ENCODE measurements around the gene BIRC7. TPM values are rescaled to one million over a fixed set of nuclear protein-coding genes. Genes with fewer than 3 reads are reported as not detected.
A peak's percentile ranks its signal among the peaks of the same experiment; 100 is the strongest.

BIRC7 gene
- total RNA-seq, 2 experiments from 2014 or later = 0.42 TPM; not detected in 1

DNA sequence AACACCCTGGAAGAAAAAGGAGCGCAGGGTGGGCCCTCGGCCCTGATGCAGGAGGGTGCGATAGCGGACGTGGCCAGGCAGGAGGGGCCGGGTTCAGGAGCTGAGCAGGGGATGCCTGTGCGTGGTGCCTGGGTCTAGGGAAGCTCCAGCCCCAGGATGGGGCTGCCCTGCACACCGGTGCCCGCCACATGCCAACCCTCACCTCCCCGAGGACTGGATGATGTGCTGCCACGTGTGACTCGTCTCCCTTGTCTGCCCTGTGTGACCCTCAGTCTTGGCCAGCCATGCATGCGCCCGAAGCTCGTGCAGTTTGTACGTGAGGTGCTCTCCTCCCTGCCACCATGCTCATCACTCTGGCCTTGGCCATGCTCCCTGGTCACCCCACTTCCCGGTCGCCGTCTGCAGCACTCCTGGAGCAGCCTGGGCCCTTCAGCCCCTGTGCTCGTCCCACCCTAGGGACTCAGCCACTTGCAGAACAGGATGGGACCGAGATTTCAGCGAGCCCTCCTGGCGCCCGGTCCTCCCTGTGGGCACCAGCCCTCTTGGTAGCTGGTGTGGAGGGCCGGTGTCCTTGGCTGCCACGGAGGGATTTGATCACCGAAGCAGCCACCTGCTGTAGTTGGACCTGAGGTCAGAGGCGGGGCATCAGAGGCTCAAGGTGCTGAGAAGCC is 53.0 kb downstream of the BIRC7 start:
- POLR2A ChIA-PET = no interaction called here
- no peak overlapping the region for H3K27ac ChIP-seq (ENCODE audit: low read depth, low read length, poor library complexity, severe bottlenecking)

GRCh38 chr20:63289311-63290135 is 53.8 kb downstream of the BIRC7 start:
- H3K9me3 ChIP-seq (ENCODE audit: low read length) = no peaks in the 10 kb centered on the region
- no peaks in the 10 kb centered on the region for H3K79me2 ChIP-seq (ENCODE audit: insufficient read depth, low read depth, low read length)
- no peaks in the 10 kb centered on the region for H4K20me1 ChIP-seq (ENCODE audit: insufficient read depth, low read length)
- H3K36me3 ChIP-seq (ENCODE audit: insufficient read depth, low read length) = peaks cover 8% of the 10 kb centered on the region; the same call in 1 of the 2 replicates
- no peak overlapping the region for H3K4me3 ChIP-seq (ENCODE audit: low read depth, low read length, poor library complexity, severe bottlenecking)
- ChIA-PET POLR2A (no interaction called here), CTCF (ENCODE audit: unreplicated experiment) (no interaction called here)
- no peak for DNase-seq (ENCODE audit: low spot score)
- no peak overlapping the region for H2AFZ ChIP-seq (ENCODE audit: low read length)
- TF ChIP-seq, protein P1, sequence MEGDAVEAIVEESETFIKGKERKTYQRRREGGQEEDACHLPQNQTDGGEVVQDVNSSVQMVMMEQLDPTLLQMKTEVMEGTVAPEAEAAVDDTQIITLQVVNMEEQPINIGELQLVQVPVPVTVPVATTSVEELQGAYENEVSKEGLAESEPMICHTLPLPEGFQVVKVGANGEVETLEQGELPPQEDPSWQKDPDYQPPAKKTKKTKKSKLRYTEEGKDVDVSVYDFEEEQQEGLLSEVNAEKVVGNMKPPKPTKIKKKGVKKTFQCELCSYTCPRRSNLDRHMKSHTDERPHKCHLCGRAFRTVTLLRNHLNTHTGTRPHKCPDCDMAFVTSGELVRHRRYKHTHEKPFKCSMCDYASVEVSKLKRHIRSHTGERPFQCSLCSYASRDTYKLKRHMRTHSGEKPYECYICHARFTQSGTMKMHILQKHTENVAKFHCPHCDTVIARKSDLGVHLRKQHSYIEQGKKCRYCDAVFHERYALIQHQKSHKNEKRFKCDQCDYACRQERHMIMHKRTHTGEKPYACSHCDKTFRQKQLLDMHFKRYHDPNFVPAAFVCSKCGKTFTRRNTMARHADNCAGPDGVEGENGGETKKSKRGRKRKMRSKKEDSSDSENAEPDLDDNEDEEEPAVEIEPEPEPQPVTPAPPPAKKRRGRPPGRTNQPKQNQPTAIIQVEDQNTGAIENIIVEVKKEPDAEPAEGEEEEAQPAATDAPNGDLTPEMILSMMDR (conservative IDR thresholded peaks at IDR 0.05; ENCODE audit: low read length) = no peak
- TF ChIP-seq EZH2phosphoT487 (IDR thresholded peaks at IDR 0.05; ENCODE audit: borderline replicate concordance, low read depth, low read length) = no peak
- H3K4me2 ChIP-seq (ENCODE audit: low read length) = no peak overlapping the region
- no peak overlapping the region for H3K27ac ChIP-seq (ENCODE audit: low read depth, low read length, poor library complexity, severe bottlenecking)
- no peaks in the 10 kb centered on the region for H3K9me2 ChIP-seq (ENCODE audit: insufficient read depth, low read length)
- no peaks in the 10 kb centered on the region for H3K4me1 ChIP-seq (ENCODE audit: insufficient read depth, low read length, poor library complexity, severe bottlenecking)
- intact Hi-C loops (cut with micrococcal nuclease; ENCODE audit: unreplicated experiment) = no loop called here
- TSS peak; percentile 71 for BruUV-seq (replicated peaks)

More for the DNA sequence above, 53.0 kb downstream of the BIRC7 start:
- H3K79me2 ChIP-seq (ENCODE audit: insufficient read depth, low read depth, low read length) = no peaks in the 10 kb centered on the region
- no peaks in the 10 kb centered on the region for H3K9me3 ChIP-seq (ENCODE audit: low read length)
- H3K4me2 ChIP-seq (ENCODE audit: low read length) = no peak overlapping the region
- CTCF ChIA-PET (ENCODE audit: unreplicated experiment) = no interaction called here
- peaks cover 8% of the 10 kb centered on the region; the same call in 1 of the 2 replicates for H3K36me3 ChIP-seq (ENCODE audit: insufficient read depth, low read length)
- no peaks in the 10 kb centered on the region for H3K4me1 ChIP-seq (ENCODE audit: insufficient read depth, low read length, poor library complexity, severe bottlenecking)
- H4K20me1 ChIP-seq (ENCODE audit: insufficient read depth, low read length) = no peaks in the 10 kb centered on the region
- H3K9me2 ChIP-seq (ENCODE audit: insufficient read depth, low read length) = no peaks in the 10 kb centered on the region
- H2AFZ ChIP-seq (ENCODE audit: low read length) = no peak overlapping the region
- no peak overlapping the region for H3K4me3 ChIP-seq (ENCODE audit: low read depth, low read length, poor library complexity, severe bottlenecking)
- BruUV-seq (replicated peaks) = no TSS peak
- TF ChIP-seq EZH2phosphoT487 (IDR thresholded peaks at IDR 0.05; ENCODE audit: borderline replicate concordance, low read depth, low read length) = no peak
- TF ChIP-seq, protein P1 (conservative IDR thresholded peaks at IDR 0.05; ENCODE audit: low read length) = no peak
- DNase-seq (ENCODE audit: low spot score) = no peak
- intact Hi-C loops (cut with micrococcal nuclease; ENCODE audit: unreplicated experiment) = no loop called here

Small RNA genes lying within 50 kb of the gene (microRNA-seq; reads per million reads assigned to microRNA genes)
- gene MIR3196 (ENCODE audit: borderline replicate concordance) (not detected), gene MIR4326 (ENCODE audit: borderline replicate concordance) (not detected)

Small RNA genes lying within 50 kb of the gene (small RNA-seq; reads per million reads assigned to genes)
- not detected for gene MIR3196
- gene MIR4326 = not detected

Other genes with a start within 250 kb of the BIRC7 start
- not detected in 2 replicates for gene BHLHE23, start 228.9 kb upstream of the BIRC7 start, total RNA-seq (2014; rRNA removed; shearing (Covaris generic))
- gene BHLHE23, start 228.9 kb upstream of the BIRC7 start, total RNA-seq (2022) = not detected in 2 replicates
- gene YTHDF1, start 19.8 kb upstream of the BIRC7 start, total RNA-seq (2014; rRNA removed; shearing (Covaris generic)) = 26.7 and 31.3 TPM in 2 replicates
- 42.3 and 42.7 TPM in 2 replicates for gene YTHDF1, start 19.8 kb upstream of the BIRC7 start, total RNA-seq (2022)
- not detected in 2 replicates for gene NKAIN4, start 18.6 kb downstream of the BIRC7 start, total RNA-seq (2014; rRNA removed; shearing (Covaris generic))
- not detected in 2 replicates for gene NKAIN4, start 18.6 kb downstream of the BIRC7 start, total RNA-seq (2022)
- 50.4 and 57.9 TPM in 2 replicates for gene ARFGAP1, start 36.9 kb downstream of the BIRC7 start, total RNA-seq (2014; rRNA removed; shearing (Covaris generic))
- 105 and 116 TPM in 2 replicates for gene ARFGAP1, start 36.9 kb downstream of the BIRC7 start, total RNA-seq (2022)
- not detected in 2 replicates for gene COL20A1, start 57.3 kb downstream of the BIRC7 start, total RNA-seq (2014; rRNA removed; shearing (Covaris generic))
- 0.09 and 0.15 TPM in 2 replicates for gene COL20A1, start 57.3 kb downstream of the BIRC7 start, total RNA-seq (2022)
- not detected in 2 replicates for gene CHRNA4, start 125.4 kb downstream of the BIRC7 start, total RNA-seq (2014; rRNA removed; shearing (Covaris generic))
- gene CHRNA4, start 125.4 kb downstream of the BIRC7 start, total RNA-seq (2022) = not detected in 2 replicates
- gene KCNQ2, start 236.8 kb downstream of the BIRC7 start, total RNA-seq (2014; rRNA removed; shearing (Covaris generic)) = not detected in 2 replicates
- gene KCNQ2, start 236.8 kb downstream of the BIRC7 start, total RNA-seq (2022) = not detected in 2 replicates

Data from OCI-LY7 (cell line).